ENCODE results near the gene FAM216A.
"Not testable (repeated sequence)": the region's sequence is repeated elsewhere in the genome, so short reads cannot be mapped to it uniquely, and the experiment has no call there.

Gene FAM216A, protein sequence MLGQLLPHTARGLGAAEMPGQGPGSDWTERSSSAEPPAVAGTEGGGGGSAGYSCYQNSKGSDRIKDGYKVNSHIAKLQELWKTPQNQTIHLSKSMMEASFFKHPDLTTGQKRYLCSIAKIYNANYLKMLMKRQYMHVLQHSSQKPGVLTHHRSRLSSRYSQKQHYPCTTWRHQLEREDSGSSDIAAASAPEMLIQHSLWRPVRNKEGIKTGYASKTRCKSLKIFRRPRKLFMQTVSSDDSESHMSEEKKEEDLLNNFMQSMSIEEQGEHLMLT

DNA sequence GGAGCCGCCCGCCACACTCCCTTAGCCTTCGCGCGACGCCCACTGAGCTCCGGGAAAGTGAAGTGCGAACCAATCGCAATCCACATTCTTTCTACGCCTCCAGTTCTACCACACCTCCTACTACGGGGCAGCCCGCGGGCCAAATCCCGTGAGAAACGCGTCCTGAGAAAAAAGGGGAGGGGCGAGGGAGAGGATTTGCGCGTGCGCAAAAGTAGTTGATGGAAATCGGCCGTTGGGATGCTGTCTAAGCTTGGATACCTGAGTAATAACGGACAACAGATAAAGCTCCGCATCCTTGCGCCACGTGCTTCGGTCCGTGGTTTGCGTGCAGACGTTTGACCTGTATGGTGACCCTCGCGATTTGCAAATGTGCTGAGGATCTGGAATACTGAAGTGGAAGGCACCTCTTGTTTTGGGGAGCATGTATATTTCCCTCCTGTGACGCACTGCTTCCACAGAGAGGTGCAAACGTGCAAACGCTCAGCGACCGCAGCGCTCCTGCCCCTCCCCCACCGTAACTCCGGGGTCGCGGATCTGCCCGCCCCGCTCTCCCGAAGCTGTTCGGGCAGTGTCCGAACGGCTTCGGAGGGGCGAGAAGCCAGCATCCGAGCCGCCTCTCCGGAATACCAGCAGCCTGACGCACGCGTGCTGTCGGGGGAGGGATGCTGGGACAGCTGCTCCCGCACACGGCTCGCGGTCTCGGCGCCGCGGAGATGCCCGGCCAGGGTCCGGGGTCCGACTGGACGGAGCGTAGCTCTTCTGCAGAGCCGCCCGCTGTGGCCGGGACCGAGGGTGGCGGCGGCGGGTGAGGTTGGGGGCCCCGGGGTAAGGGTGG is at the start of gene FAM216A, which contains the start of gene GPN3:
TSS of gene FAM216A (plus strand) at position 632 of the 835 bp plus-strand sequence. CDS start at position 663, 31 bp downstream.
TSS of gene GPN3 (minus strand) at position 44 of the 835 bp plus-strand sequence. CDS start 54 bp downstream, outside the sequence.
- peak; percentile 99 for DNase-seq (ENCODE audit: low spot score)

DNA sequence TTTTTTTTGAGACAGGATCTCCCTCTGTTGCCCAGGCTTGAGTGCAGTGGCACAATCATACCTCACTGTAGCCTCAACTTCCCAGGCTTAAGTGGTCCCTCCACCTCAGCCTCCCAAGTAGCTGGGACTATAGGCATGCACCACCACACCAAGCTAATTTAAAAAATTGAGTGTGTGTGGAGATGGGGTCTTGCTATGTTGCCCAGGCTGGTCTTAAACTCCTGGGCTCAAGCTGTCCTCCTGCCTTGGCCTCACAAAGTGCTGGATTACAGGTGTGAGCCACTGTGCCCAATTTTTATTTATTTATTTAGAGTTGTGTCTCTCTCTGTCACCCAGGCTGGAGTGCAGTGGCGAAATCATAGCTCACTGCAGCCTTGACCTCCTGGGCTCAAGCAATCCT is 48.0 kb upstream of the FAM216A start:
- DNase-seq (ENCODE audit: low spot score): not testable (repeated sequence)

DNA sequence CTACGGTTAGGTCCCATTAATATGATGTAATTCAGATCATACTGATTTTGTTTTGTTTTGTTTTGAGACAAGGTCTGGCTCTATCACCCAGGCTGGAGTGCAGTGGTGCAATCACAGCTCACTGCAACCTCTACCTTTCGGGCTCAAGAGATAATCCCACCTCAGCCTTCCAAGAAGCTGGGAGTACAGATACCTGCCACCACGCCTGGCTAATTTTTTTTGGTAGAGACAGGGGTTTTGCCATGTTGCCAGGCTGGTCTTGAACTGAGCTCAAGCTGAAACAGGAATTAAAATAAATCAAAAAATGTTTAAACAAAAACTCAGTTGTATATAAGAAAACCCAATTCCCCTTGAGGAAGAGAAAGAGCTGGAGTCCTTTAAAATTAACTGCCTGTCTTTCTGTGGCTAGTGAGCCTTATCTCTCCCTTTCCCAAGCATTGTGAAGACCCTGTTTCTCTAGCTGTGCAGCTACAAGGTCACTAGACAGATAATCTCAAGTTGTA is 47.4 kb upstream of the FAM216A start:
- DNase-seq (ENCODE audit: low spot score): no peak

DNA sequence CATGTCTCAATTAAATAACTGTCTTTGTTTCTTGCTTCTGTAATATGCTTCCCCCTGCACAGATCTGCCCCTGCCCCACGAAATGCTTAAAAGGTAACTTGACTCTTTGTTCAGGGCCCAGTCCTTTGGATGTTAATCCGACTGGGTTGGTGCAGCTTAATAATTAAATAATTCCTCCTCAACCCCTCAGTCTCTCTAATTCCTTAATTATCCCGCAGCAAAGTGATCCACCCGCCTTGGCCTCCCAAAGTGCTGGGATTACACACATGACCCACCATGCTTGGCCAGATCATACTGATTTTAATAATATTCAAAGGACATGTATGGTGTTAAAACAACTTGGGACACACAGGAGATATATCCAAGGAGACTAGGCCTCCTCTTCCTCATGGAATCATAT is 46.9 kb upstream of the FAM216A start:
- DNase-seq (ENCODE audit: low spot score): no peak

DNA sequence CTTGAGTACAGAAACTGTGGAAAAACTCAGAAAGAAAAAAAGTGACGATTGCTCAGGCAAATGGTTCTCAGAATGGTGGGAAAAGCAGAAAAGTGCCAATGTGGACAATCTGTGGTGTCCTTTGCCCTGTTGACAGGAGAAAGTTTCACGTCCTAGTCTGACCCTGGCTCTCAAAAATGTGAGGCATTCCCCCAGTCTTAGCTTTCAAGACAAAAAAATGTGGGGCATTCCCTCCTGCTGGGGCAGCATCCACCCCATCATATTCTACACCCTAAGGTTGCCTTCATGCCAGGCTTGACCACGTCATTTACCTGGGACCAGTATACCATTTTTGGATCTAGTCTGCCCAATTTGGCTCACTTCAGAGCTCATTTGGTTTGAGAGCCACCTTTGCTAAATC is 44.4 kb upstream of the FAM216A start:
- no peak for DNase-seq (ENCODE audit: low spot score)

DNA sequence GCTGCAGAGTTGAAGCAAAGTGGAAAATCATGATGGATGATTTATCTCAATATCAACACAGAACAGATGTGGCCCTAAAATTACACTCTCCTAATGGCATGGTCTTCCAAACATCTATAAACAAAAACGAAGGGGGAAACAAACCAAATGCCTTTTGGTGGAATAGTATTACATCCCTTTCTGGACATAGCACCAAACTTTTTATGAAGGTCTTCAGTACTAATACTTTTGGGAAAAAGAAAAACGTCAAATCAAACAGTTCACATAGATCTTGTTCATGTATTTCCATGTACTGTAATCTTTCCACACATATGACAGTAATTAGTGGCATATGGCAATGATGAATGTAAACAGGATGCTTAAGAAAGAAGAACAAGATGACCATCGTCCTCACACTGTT is 42.2 kb upstream of the FAM216A start:
- DNase-seq (ENCODE audit: low spot score): no peak

DNA sequence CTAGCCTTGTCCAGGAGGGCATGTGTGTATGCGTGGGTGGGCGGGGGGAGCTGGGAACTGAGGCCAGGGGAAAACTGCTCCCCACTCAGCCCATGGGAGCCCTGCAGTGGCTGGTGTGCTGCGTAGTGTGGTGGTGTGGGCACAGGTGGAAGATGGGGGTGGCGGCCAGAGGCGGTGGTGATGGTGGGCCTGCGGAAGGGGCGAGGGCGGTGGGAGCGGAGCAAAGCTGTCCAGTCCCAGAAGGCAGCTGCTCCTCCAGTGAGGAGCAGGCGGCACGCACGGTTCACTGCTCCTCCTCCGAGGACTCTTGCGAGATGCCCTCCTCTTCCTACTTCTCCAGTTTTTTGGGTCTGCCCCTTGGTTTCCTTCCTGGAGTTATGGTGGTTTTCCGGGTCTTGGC is 39.0 kb upstream of the FAM216A start:
- DNase-seq (ENCODE audit: low spot score): not testable (repeated sequence)

DNA sequence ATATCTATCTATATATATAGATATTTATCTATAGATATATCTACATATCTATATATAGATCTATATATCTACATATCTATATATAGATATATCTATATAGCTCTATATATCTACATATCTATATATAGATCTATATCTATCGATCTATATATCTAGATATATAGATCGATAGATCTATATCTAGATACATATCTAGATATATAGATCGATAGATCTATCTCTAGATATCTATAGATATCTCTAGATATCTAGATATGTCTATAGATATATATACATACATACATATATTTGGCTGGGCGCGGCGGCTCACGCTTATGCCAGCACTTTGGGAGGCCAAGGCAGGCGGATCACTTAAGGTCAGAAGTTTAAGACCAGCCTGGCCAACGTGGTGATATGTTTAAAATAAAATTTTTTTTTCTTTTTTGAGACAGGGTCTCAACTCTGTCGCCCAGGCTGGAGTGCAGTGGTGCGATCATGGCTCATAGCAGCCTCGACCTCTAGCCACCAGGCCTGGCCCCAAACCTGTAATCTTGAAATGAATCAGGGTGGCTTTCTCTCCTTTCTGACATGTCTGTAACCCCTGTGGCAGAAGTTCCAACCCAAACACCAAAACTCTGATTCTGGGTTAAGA is 36.6 kb upstream of the FAM216A start:
- no peak for DNase-seq (ENCODE audit: low spot score)

DNA sequence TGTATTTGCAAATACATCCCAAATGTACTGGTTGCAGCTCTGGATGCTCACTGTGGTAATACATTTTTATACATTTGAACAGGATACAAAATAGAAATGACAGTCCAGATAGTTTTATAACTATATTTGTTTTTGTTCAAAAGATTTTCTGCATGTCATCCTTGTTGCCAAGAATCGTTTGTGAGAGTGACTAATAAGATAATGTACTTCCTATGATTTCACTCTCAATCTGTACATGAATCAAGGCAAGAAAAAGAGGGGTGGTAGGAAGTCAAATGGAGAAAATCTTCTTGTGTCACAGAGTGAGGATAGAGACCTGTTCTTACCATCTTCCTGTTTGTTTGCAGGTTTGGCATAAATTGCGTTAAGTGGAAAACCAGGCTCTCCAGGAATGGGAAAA is 32.4 kb upstream of the FAM216A start:
- DNase-seq (ENCODE audit: low spot score): no peak

DNA sequence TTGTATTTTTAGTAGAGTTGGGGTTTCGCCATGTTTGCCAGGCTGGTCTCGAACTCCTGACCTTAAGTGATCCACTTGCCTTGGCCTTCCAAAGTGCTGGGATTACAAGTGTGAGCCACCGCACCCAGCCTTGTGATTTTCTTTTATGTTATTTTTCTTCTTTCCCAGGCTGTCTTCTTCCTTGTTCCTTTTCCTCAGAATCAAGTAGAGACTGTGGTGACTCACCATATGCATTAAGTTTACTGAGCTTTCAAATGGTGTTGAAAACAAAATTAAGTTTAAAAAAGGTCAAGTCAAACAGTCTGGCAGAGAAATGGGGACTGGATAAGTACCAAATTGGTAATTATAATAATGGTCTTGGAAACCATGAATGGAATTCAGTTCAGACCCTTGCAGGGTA is 24.2 kb upstream of the FAM216A start:
- peak; percentile 30 for DNase-seq (ENCODE audit: low spot score)

DNA sequence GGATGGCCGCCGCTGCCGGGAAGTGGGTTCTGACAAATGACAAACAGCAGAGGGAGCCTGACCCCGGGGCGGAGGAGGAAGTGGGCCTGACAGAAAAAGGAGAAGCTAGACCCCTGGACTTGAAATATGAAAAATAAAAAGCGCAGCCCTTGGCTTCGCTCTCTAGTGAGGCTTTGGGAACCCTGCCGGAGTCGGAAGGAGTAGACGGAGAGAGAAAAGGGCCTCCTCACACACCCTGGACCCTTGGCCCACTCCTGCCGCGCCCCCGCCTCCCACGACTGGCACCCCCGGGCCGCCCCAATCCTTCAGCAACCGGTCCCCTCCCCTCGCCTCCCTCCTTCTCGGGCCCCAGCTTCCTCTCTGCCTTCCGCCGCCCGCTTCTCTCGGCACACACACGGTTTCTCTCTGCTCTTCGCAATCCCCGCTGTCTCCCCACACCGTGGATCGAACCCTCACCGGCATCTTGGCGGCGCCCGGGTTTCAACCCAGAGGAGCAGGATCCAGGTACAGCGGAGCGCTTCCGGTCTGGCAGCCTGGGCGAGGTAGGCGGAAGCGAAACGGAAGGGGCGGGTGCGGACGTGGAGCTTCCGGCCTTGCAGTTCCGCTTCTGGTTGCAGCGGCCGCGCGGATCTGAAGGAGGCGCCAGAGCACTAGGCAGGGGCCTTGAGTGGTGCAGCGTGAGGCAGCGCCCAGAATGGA is 18.7 kb upstream of the FAM216A start, which contains the start of gene ARPC3:
TSS of gene ARPC3 (minus strand) at position 539 of the 699 bp plus-strand sequence. CDS start at position 462, 77 bp downstream.
- peak; percentile 97 for DNase-seq (ENCODE audit: low spot score)

DNA sequence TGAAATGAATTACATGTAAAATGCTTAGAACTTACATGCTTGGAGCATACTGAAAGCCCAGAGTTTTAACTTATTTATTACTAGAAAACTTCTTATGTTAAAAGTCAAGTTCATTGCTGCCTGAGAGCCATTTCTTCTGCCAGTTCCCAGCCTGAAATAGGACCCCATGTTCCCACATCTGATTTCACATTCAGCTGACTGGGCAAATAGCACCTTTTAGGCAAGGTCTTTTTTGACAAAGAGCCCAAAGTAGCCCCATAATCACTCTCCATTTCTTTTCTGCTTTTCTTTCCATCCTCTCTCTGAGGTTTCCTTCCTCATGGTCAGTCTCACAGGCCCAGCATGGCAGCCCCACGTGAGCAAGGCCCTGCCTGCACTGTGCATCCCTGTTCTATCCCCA is 17.4 kb upstream of the FAM216A start:
- no peak for DNase-seq (ENCODE audit: low spot score)

DNA sequence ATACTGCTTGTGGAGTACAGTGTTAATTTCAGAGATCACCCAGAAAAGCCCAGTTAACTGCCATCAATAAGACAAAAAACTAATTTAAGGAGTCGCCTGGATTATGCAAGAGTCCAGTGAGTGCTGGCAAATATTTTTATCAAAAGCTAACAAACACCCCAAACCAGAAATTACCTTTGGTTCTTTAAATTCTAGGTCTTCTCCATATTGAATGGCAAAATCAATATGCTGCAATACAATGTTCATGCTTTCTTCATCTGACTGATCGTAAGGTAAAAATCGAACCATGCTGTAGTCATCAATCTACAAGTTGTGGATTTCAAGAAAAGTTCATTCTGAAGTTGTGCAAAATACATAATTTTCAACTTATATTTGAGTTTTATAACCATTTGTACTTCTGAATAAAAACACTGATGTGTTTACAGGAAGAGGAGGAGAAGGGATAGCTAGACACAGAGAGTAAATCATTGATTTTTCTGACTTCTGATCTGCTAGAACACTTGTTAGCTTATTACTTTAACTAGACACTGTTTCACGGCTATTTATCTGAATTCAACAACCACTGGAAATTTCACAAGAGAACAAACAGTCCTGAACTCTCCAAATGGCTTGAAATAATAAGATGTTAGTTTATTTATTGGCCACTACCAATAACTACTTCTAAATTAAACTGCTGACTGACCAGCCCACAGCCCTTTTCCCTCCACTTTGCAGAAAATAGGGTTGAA is 14.9 kb upstream of the FAM216A start:
- no peak for DNase-seq (ENCODE audit: low spot score)

DNA sequence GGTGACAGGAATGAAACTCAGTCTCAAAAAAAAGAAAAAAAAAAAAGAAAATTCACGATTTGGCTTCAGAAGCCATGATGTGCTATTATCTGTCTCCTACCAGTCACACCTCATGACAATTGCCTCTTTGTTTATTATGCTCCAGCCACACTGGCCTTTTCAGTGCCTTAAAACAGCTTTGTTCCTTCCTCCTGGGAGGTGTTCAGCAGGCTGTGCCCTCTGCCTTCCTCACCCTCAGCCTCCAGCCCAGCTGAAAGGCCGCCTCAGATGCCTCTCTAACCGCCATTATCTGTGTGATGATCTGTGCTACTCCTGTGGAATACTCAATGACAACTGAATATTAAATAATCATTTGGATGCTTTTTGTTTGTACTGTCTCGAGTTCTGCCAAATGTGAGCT is 9.9 kb upstream of the FAM216A start:
- no peak for DNase-seq (ENCODE audit: low spot score)

DNA sequence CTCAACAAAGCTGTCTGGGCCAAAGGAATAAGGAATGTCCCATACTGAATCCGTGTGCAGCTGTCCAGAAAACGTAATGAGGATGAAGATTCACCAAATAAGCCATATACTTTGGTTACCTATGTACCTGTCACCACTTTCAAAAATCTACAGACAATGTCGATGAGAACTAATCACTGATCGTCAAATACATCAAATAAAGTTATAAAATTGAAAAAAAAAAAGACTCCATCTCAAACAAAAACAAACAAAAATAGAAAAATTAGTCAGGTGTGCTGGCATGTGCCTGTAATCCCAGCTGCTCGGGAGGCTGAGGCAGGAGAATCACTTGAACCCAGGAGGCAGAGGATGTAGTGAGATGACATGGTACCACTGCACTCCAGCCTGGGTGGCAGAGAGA is 7.5 kb upstream of the FAM216A start:
- not testable (repeated sequence) for DNase-seq (ENCODE audit: low spot score)

DNA sequence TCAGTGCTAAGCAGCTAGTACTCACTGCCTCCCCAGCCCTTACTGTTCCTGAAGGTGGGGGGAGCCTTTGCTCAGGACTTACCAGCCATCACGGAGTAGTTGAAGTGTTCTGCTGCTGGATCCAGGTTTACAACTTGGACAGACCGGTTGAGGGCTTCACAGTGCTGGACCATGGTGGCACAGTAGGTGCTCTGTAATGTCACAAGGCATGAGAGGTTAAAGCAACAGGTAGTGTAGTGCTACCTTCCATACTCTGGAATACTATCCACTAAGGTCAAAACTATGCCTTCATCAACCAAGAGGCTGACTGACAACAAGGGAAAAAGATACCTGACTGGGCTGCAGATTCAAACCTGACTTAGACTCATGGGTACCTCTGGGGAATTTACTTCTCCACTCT is 3.6 kb upstream of the FAM216A start:
- DNase-seq (ENCODE audit: low spot score): no peak

DNA sequence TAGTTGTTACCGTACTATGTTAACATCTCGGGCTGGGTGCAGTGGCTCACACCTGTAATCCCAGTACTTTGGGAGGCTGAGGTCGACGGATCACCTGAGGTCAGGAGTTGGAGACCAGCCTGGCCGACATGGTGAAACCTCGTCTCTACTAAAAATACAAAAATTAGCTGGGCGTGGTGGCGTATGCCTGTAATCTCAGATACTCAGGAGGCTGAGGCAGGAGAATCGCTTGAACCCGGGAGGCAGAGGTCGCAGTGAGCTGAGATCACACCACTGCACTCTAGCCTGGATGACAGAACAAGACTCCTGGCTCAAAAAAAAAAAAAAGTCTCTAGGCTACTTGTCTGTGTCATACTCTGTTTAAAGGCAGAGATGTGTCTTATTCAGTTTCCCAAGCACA is 2.9 kb upstream of the FAM216A start:
- DNase-seq (ENCODE audit: low spot score): not testable (repeated sequence)

DNA sequence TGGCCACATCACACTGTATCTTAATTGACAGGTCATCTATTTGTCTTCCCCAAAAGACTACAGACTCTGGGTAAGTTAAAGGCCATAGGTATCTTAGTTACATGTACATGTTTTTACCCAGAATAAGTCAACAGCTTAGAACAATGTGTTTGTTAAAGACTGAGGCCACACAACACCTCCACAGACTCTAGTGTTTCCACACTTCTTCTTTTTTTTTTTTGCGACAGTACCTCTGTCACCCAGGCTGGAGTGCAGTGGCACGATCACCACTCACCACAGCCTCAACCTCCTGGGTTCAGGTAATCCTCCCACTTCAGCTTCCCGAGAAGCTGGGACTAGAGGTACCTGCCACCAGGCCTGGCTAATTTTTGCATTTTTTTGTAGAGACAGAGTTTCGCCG is 1.9 kb upstream of the FAM216A start:
- DNase-seq (ENCODE audit: low spot score): no peak

DNA sequence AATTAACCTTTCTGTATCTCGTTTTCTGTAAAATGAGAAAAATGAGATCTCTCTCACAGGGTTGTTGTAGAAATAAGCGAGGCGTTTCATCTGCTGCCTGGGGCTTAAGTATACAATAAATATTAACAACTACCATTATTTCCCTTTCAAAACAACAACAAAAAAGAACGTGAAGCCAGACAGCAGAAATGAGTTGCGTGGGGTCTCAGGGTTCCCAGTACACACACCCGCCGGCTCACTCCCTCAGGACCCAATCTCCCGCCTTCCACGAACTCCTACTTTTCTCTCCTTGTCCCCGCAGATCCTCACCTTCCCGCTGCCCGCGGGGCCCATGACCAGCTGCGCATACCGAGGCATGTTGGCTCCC is 815 bp upstream of the FAM216A start:
- DNase-seq (ENCODE audit: low spot score): no peak

DNA sequence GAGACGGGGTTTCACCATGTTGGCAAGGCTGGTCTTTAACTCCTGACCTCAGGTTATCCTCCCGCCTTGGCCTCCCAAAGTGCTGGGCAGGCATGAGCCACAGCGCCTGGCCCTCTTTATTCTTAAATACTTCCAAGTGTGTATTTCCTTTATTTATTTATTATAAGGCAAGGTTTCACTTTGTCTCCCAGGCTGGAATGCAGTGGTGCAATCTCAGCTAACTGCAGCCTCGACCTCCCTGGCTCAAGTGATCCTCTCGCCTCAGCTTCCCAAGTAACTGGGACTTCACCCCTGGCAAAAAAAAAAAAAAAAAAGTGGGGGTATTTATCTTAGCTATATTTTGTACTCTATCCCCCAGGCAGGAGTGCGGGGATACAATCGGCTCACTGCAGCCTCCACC is 6.8 kb downstream of the FAM216A start:
- DNase-seq (ENCODE audit: low spot score): no peak

DNA sequence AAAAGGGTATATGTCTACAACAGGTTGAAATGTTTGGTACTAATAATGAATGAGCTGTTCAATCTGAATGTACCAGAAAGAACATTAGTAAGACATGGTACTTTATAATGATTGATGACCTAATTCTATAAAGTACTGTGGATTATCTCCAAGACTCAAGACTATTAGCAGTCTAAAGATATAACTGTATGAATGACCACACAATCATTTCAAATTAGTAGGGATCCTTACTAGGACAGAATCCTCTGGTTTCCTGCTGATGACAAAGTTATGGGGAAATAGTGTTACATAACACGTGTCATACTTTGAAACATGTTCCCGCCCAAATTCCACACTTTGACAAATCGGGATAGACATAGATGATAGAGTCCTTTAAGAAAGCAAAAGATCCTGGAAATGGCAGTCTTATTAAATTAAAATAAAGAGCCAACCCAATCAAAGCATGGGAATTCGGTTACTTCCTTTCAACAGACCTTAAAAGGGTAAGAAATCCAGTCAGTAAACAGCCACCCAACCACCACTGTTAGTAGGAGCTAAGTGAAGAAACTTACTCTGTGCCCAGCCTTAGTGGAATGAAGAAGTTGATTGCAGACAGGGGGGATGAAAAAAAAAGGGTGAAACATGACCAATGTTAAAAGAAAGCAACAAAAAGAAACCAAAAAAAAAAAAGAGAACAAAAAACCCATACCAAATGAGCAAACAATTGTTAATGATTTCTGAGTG is 30.5 kb downstream of the FAM216A start:
- DNase-seq (ENCODE audit: low spot score): peak; percentile 41
